Subcutaneous abdominal adipose tissue (tissue), 5 donors: ENCODE measurements around the gene TMEM109.

ENCODE experiments used
- H3K27ac ChIP-seq: one replicate; pipeline ENCODE4 v1.7.0; 2013; ENCODE audit warnings: low read depth, mild to moderate bottlenecking, inconsistent platforms, low read length, moderate library complexity
- H3K27me3 ChIP-seq, 5 donors: one replicate each; pipeline ENCODE4 v1.7.0; 2013; ENCODE audit warnings: low read length in 5 of 5, inconsistent platforms in 1 of 5; ENCODE audit not compliant: control insufficient read depth in 5 of 5, insufficient read depth in 4 of 5
- H3K36me3 ChIP-seq, 5 donors: one replicate each; pipeline ENCODE4 v1.7.0; 2013; ENCODE audit warnings: low read length in 5 of 5; ENCODE audit not compliant: control insufficient read depth in 5 of 5, insufficient read depth in 5 of 5
- H3K4me1 ChIP-seq, 5 donors: one replicate each; pipeline ENCODE4 v1.7.0; 2013; ENCODE audit warnings: low read length in 5 of 5, mild to moderate bottlenecking in 3 of 5, moderate library complexity in 1 of 5; ENCODE audit not compliant: control insufficient read depth in 5 of 5, insufficient read depth in 5 of 5
- H3K4me3 ChIP-seq, 5 donors: one replicate each; pipeline ENCODE4 v1.7.0; 2013; ENCODE audit warnings: low read length in 5 of 5, low read depth in 1 of 5
- H3K9ac ChIP-seq, 5 donors: one replicate each; pipeline ENCODE4 v1.7.0; 2013; ENCODE audit warnings: low read length in 5 of 5, mild to moderate bottlenecking in 4 of 5, moderate library complexity in 3 of 5
- H3K9me3 ChIP-seq, 5 donors: one replicate each; pipeline ENCODE4 v1.7.0; 2013; ENCODE audit warnings: low read length in 5 of 5; ENCODE audit not compliant: control insufficient read depth in 5 of 5
- donor health status: healthy.
- donor health status: healthy.
- donor health status: healthy.
- donor health status: healthy.
- donor health status: healthy.

TMEM109 gene

DNA sequence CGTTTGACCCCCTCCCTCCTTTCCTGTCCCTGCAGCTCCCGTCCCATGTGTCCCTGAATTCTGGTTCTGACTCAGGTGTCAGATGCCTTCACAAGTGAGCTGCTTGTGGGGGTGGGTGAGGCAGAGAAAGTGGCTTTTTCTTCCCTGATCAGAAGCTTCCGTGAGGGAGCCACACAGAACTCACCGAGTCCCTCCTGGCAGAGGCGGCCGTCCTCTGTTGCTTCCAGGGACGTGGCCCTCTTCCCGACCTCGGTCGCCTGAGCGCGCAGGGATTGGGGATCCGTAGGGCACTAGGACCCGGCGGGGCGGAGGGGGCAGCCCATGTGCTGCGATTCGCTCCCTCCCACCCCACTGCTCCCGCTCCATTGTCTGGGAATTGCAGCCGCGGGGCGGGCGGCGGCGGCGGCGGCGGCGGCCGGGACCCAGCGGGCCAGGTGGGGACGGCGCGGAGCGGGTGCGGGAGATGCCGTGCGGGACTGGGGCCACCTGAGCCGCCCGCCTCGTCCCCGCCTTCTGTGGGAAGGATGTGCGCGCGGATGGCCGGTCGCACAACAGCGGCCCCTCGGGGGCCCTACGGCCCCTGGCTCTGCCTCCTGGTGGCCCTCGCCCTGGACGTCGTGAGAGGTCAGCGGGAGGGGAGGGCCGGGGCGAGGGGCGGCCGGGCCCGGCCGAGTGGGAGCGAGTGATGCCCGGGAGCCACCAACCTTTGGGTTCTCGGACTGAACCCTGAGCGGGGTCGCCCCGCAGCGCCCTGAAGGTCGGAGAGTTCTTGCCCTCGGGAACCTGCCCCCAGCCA, 10.3 kb downstream of the TMEM109 start, which contains the start of gene TMEM132A:
TMEM132A (plus strand) TSS at position 351 of the 796 bp plus-strand sequence; CDS start at position 525, 174 bp downstream.
- H3K27me3 ChIP-seq = peaks cover 9 to 17% (median 11%) of the 10 kb centered on the region in 5 donors
- no peak within 1 kb of the TSS for H3K27ac ChIP-seq
- H3K9ac ChIP-seq = peak within 1 kb of the TSS in 4 of 5 donors; percentile 3 to 59 (median 48)
- no peaks in the 10 kb centered on the region for H3K9me3 ChIP-seq
- H3K36me3 ChIP-seq = peaks cover 0 to 41% (median 35%) of the 10 kb centered on the region in 5 donors
- peak within 1 kb of the TSS in 4 of 5 donors; percentile 43 to 65 (median 56) for H3K4me3 ChIP-seq
- peaks cover 0 to 31% (median 25%) of the 10 kb centered on the region in 5 donors for H3K4me1 ChIP-seq

DNA sequence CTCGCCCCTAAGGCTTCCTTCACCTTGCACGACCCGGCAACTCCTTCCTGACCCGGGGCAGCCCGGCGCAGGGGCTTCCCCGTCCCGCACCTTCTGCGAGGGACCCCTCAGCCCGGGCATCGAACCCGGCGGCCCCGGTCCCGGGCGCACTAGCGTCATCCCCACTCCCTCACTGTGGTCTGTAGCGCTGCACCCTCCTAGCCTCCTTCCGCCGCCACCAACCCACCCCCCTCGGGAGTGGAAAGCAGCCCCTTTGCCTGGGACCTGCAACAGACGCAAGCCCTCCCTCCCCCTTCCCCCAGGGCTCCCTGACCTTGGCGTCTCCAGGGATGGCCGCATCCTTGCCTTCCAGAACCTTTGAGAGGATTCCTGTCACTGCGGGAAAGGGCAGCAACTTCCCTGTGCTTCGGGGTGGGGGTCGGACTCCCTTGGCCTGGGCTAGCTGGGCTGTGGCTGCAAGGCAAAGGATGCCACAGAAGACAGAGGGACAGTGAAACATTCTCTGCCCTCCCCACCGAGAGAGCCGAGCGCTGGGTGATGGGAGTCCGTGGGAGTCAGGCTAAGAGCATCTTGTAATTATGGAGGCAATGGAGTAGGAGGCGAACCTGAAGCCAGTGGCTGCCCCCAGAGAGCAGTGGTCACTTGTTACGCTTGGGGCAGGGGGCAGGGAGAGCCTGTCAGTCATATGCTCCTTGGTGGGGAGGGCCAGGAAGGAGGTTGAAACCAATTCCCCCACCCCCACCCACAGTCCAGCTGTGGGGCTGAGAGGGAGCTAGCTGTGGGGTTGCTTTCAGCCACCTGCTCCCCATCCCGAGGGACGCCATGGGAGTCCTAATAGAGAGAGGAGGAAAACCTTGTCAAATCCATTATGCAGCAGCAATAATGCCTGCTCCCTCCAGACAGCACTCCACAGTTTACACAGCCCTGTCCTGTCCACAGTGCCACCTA, 11.2 kb downstream of the TMEM109 start:
- Histone ChIP-seq H3K4me3 (peak overlapping the region in 4 of 5 donors; percentile 43 to 65 (median 56)), H3K9me3 (no peaks in the 10 kb centered on the region), H3K27ac (no peak overlapping the region), H3K4me1 (peaks cover 0 to 23% (median 17%) of the 10 kb centered on the region in 5 donors), H3K36me3 (peaks cover 0 to 34% (median 29%) of the 10 kb centered on the region in 5 donors), H3K9ac (peak overlapping the region in 3 of 5 donors; percentile 3 to 59 (median 43)), H3K27me3 (peaks cover 9 to 17% (median 13%) of the 10 kb centered on the region in 5 donors)

DNA sequence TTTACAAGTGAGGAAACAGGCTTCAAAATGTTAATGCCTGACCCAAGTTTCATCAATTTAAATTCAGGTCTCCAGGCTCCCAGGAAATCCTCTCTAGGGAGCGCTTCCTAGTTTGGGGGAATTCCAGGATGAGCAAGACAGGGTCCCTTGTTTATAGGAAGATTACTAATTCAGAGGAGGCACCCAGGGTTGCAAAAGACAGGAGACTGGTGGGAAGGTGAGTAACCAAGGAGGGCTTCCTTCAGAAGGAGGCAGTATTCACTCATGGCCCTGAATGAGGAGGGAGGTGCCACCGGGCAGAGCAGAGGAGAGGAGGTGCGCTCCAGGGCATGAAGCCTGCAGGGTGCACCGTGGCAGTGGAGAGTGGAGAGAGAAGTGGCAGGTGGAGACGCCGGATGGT, 11.9 kb downstream of the TMEM109 start:
- Histone ChIP-seq H3K27ac (no peak overlapping the region), H3K4me3 (no peak overlapping the region), H3K4me1 (peaks cover 0 to 23% (median 17%) of the 10 kb centered on the region in 5 donors), H3K9ac (no peak overlapping the region), H3K36me3 (peaks cover 0 to 27% (median 22%) of the 10 kb centered on the region in 5 donors), H3K9me3 (no peaks in the 10 kb centered on the region), H3K27me3 (peaks cover 9 to 17% (median 13%) of the 10 kb centered on the region in 5 donors)

- H3K27ac ChIP-seq = no peak overlapping the region
- peaks cover 0 to 23% (median 17%) of the 10 kb centered on the region in 5 donors for H3K4me1 ChIP-seq
- H3K9ac ChIP-seq = no peak overlapping the region
- no peaks in the 10 kb centered on the region for H3K9me3 ChIP-seq
- H3K36me3 ChIP-seq = peaks cover 0 to 21% (median 16%) of the 10 kb centered on the region in 5 donors
- H3K4me3 ChIP-seq = no peak overlapping the region
- H3K27me3 ChIP-seq = peaks cover 9 to 17% (median 13%) of the 10 kb centered on the region in 5 donors
Measured at GRCh38 chr11:60926500-60926899, 12.5 kb downstream of the TMEM109 start.

GRCh38 chr11:60927061-60927592, 13.2 kb downstream of the TMEM109 start:
- Histone ChIP-seq H3K9ac (no peak overlapping the region), H3K36me3 (peaks cover 0 to 15% (median 9%) of the 10 kb centered on the region in 5 donors), H3K27me3 (peaks cover 9 to 17% (median 13%) of the 10 kb centered on the region in 5 donors), H3K27ac (no peak overlapping the region), H3K9me3 (no peaks in the 10 kb centered on the region), H3K4me3 (no peak overlapping the region), H3K4me1 (peaks cover 0 to 23% (median 17%) of the 10 kb centered on the region in 5 donors)

- Histone ChIP-seq H3K4me3 (no peak overlapping the region), H3K9me3 (no peaks in the 10 kb centered on the region), H3K4me1 (peaks cover 0 to 23% (median 17%) of the 10 kb centered on the region in 5 donors), H3K27me3 (peaks cover 9 to 17% (median 13%) of the 10 kb centered on the region in 5 donors), H3K27ac (no peak overlapping the region), H3K9ac (no peak overlapping the region), H3K36me3 (peaks cover 0 to 10% (median 5%) of the 10 kb centered on the region in 5 donors)
Measured at GRCh38 chr11:60927600-60927999, 13.6 kb downstream of the TMEM109 start.

GRCh38 chr11:60928563-60929001, 14.6 kb downstream of the TMEM109 start:
- H3K27ac ChIP-seq = no peak overlapping the region
- H3K36me3 ChIP-seq = peaks cover 0 to under 1% (median 0%) of the 10 kb centered on the region in 5 donors
- H3K9ac ChIP-seq = no peak overlapping the region
- peaks cover 0 to 20% (median 16%) of the 10 kb centered on the region in 5 donors for H3K4me1 ChIP-seq
- H3K9me3 ChIP-seq = no peaks in the 10 kb centered on the region
- H3K27me3 ChIP-seq = peaks cover 9 to 17% (median 13%) of the 10 kb centered on the region in 5 donors
- no peak overlapping the region for H3K4me3 ChIP-seq

GRCh38 chr11:60929764-60930163, 15.8 kb downstream of the TMEM109 start:
- Histone ChIP-seq H3K27ac (no peak overlapping the region), H3K4me3 (no peak overlapping the region), H3K4me1 (peaks cover 0 to 10% (median 6%) of the 10 kb centered on the region in 5 donors), H3K36me3 (no peaks in the 10 kb centered on the region), H3K27me3 (peaks cover 9 to 13% (median 11%) of the 10 kb centered on the region in 5 donors), H3K9ac (no peak overlapping the region), H3K9me3 (no peaks in the 10 kb centered on the region)

- Histone ChIP-seq H3K9ac (no peak overlapping the region), H3K36me3 (no peaks in the 10 kb centered on the region), H3K27me3 (peaks cover 2 to 8% (median 6%) of the 10 kb centered on the region in 5 donors), H3K9me3 (no peaks in the 10 kb centered on the region), H3K4me1 (peaks cover 0 to 4% (median under 1%) of the 10 kb centered on the region in 5 donors), H3K27ac (no peak overlapping the region), H3K4me3 (no peak overlapping the region)
Measured at GRCh38 chr11:60930394-60930793, 16.4 kb downstream of the TMEM109 start.
